Hair follicular keratinocyte (primary cell): Measurements from ENCODE around the gene CORIN. TPM values are rescaled to one million over a fixed set of nuclear protein-coding genes. Genes with fewer than 3 reads are reported as not detected.

Experiments used
- total RNA-seq: library from RNA; depleted of rRNA; stranded (reverse); fragments of >200 nt; gene quantifications from 2 replicates; pipeline ENCODE4 v1.2.3, GENCODE V29; 2015

CORIN gene
- total RNA-seq: 0.16 TPM in 1 of 2 replicates, not detected in the other

GRCh38 chr4:47837908-47838294 lies at the start of gene CORIN:
Gene CORIN, minus strand, starts transcription at chr4:47838067. Its CDS starts 118 bp downstream, at chr4:47837949.

Other genes starting within 250 kb of the CORIN start
- gene NFXL1, start 76.5 kb upstream of the CORIN start, total RNA-seq: 7.7 and 8.2 TPM in 2 replicates
- gene CNGA1, start 178.6 kb upstream of the CORIN start, total RNA-seq: 0.08 and 0.19 TPM in 2 replicates
- gene NIPAL1, start 178.7 kb upstream of the CORIN start, total RNA-seq: 9.4 and 13.7 TPM in 2 replicates